GM13976 (cell line): ENCODE data around the gene PDK3.
A peak's percentile ranks its signal among the peaks of the same experiment; 100 is the strongest.

Source experiments
- DNase-seq: peaks from one replicate; pipeline ENCODE4 v3.0.0; 2012; ENCODE audit warnings: low spot score
- CTCF ChIP-seq: IDR thresholded peaks from 2 replicates; pipeline ENCODE4 v1.5.1; 2012; ENCODE audit warnings: borderline replicate concordance, mild to moderate bottlenecking; ENCODE audit not compliant: insufficient read depth; ENCODE audit errors: extremely low read depth, missing control alignments, control extremely low read depth
- in situ Hi-C: fragments of 300-500 bp; cut with MboI; formaldehyde crosslinking; loops from one replicate; pipeline ENCODE4 v1.12.0; 2022; ENCODE audit warnings: low sequenced_read_pairs, mixed read lengths, inconsistent platforms; ENCODE audit not compliant: unreplicated experiment

The PDK3 gene

GRCh38 chrX:24448762-24449250 is 16.3 kb upstream of the PDK3 start:
- DNase-seq, result no peak
- TF ChIP-seq CTCF, result no peak
- in situ Hi-C loops, result no loop called here

- in situ Hi-C loops, result no loop called here
- TF ChIP-seq CTCF, result no peak
- DNase-seq, result peak; percentile 16
Measured at GRCh38 chrX:24463077-24463476, 2.0 kb upstream of the PDK3 start.

GRCh38 chrX:24464498-24464835 is 619 bp upstream of the PDK3 start:
- peak; percentile 6 for DNase-seq
- in situ Hi-C loops, result no loop called here
- TF ChIP-seq CTCF, result no peak

GRCh38 chrX:24465532-24465865 is 413 bp downstream of the PDK3 start:
- DNase-seq, result no peak
- no peak for TF ChIP-seq CTCF
- in situ Hi-C loops, result no loop called here

- in situ Hi-C loops, result no loop called here
- DNase-seq, result no peak
- TF ChIP-seq CTCF, result no peak
Measured at GRCh38 chrX:24466025-24466424, 939 bp downstream of the PDK3 start.

- TF ChIP-seq CTCF, result no peak
- in situ Hi-C loops, result no loop called here
- no peak for DNase-seq
Measured at GRCh38 chrX:24468245-24468644, 3.2 kb downstream of the PDK3 start.

GRCh38 chrX:24471808-24472207 is 6.7 kb downstream of the PDK3 start:
- in situ Hi-C loops, result no loop called here
- DNase-seq, result no peak
- TF ChIP-seq CTCF, result no peak
